COLO668 (cell line): ENCODE measurements around the gene STXBP6.
"Not testable (repeated sequence)": the region's sequence is repeated elsewhere in the genome, so short reads cannot be mapped to it uniquely, and the experiment has no call there.

Experiments
- DNase-seq: peaks from one replicate; lab custom pipeline; 2025; ENCODE audit not compliant: unreplicated experiment; lab: John Stamatoyannopoulos, UW

Gene STXBP6

GRCh38 chr14:24990050-24990449 lies 59.9 kb downstream of the STXBP6 start:
- DNase-seq = no peak

- no peak for DNase-seq
These were observed 61.2 kb downstream of the STXBP6 start for GRCh38 chr14:24988760-24989159.

GRCh38 chr14:24986206-24986893 lies 63.6 kb downstream of the STXBP6 start:
- DNase-seq = no peak

DNA sequence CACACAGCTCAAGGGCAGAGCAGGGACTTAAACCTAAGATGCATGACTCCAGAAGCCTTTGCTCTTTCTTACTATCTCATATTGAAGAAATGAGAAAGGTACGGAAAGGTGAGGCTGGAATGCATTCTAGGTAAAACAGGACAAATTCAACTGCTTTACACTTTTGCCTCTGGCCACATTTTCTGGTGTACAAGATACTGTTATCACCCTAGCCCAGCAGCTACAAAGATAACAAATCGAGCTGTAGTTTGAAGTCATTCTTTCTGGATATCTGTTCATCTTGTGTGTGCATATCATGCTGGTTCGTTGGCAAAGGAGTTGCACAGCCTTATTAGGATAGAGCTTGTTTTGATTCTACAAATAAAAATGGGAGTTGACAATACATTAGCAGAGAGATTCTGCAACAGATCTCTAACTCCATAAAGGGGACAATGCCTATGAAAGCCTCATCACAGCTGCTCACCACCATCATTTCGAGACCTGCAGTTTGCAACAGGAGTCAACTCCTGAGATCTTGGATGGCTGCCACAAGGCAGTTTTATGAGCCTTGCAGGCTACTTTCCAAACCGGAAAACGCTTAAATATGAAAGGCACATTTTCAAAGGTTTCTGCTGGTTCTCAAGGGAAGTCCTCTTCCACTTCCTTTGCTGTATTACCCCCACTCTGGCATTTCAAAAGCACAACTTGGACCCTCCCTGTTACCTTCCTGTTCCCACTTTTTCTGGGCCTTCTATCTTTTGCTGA lies 64.9 kb downstream of the STXBP6 start:
- no peak for DNase-seq

DNA sequence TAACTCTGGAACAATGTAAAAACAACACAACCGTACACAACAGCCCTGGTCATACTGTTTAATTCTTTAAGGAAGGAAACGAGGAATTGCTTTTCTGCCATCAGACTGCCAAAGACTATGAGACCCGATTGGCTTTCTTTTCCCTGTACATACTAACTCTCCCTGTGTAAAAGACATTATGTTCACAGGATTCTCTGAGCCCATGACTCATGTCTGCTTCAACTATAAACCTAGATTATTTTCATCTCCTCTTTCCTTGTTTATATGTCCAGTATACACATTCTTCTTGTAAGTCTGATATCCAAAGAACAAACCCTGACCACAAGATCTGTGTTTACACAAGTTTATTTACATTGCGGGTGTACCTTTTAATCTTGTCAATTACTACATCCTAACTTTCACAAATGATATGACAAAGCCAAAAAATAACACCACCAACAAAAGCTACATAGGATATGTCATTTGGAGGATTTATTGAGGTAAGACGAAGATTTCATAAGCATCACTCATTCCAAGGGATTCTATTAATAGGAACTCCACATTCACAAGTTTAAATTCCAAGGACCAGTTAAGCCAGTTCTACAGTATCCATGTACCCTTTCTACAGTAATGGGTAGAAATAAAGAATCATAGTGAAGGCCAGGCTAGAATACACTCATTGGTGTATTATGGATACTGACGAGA lies 67.3 kb downstream of the STXBP6 start:
- no peak for DNase-seq

DNA sequence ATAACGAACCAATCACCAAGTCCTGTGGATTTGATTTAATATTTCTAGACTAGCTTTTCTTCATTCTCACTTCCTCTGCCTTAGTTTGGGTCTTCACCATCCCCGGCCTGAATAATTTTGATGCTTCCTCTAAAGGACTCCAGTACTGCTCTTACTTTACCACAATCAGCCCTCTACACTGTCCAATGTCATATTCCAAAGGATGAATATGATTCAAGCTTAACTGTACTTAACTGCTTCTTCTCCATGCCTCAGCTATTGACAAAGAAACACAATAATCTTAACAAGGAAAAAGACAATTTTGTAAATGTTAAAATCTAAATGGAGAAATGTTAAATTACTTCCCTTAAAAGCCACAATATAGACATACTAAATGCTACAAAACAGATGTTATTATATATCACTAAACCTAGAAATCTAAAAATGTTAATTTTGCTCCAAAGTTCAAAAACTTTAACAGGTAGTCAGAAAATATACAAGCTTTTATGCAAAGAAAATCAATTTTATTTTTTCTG lies 70.2 kb downstream of the STXBP6 start:
- DNase-seq = no peak

DNA sequence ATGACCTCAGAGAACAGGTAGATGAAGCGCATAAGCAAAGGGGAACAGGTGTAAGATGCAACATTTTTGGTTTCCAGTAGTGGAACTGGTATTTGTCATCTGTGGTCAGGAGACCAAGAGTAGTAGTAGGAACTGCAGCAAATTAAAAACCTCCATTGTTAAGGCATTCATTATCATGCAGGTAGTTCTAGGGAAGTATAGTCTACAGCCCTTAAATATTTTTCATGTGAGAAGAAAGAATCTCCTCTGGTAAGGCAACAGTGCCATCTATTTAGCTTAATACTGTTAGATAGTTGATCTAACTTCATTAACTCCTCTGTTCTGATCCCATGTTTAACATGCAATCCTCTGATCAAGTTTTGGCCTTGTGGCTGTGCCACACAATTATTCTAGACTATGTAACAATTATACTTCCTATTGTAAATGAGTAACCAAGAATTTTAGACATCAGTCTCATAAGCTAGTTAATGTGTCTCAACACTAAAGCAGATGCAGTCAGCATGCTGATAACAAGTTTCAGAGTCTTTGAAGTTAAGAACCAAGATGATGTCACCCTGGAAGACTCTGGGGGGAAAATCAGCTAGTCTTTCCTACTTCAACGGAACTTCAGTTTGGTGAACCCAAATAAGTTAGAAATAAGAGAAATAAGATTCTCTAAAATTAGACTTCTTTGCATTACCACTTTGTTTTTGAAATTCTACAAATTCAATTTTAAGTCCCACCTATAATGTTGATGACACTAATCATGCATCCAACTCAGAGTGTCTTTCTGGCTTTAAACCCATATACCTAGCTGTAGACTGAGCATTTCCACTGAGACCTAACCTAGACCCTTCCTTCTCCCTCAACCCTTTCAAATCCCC lies 70.9 kb downstream of the STXBP6 start:
- no peak for DNase-seq

DNA sequence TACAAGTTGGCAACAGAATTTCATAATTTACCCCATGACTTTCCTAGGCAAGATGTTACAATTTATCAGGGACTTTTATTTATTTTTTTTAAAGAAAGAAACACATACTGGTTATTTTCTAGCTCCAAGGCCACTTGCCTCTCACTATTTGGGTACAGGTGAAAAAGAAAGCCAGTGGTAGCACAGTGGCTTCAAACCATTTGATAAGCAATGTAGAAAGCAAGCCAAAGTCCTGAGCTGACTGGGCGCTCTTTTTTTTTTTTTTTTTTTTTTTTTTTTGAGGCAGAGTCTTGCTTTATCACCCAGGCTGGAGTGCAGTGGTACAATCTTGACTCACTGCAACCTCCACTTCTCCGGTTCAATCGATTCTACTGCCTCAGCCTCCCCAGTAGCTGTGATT lies 73.3 kb downstream of the STXBP6 start:
- no peak for DNase-seq

DNA sequence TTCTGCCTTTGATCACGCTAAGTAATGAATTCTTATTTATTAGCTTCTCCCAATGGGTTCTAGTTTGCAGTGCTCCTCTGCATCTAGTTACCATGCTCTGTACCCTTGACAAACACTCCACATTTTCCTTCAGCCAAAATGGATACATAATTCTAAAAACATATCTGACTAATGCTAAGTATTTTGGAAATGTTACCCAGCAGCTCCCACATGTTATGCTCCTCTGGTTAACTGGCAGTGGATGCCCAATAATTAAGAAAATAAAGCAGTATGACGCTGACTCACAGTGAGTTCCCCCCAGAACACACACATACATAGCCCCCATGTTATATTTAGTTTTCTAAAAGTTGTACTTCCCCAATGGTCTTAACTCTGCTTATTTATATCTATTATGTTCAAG lies 74.6 kb downstream of the STXBP6 start:
- no peak for DNase-seq

GRCh38 chr14:24974591-24975374 lies 75.2 kb downstream of the STXBP6 start:
- no peak for DNase-seq

- no peak for DNase-seq
These were observed 77.1 kb downstream of the STXBP6 start for GRCh38 chr14:24972844-24973243.

- DNase-seq = no peak
These were observed 78.7 kb downstream of the STXBP6 start for GRCh38 chr14:24971255-24971654.

- DNase-seq = no peak
These were observed 83.4 kb downstream of the STXBP6 start for GRCh38 chr14:24966579-24966964.

- DNase-seq = no peak
These were observed 83.9 kb downstream of the STXBP6 start for GRCh38 chr14:24965934-24966578.

DNA sequence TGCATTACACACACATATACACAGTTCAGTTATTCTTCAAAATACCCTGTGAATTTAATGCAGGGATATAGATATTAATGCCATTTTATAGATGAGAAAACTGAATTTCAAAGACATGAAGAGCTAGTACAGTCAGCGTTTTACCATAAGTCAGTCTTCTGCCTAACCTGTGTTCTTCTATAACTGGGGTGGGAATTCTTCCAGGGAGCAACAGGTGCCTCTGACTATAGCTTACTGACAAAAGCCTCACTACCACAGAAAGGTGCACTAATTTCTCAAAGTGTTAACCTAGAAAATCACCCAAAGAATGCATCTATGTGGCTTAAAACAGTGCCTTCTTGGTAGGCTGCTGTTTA lies 84.4 kb downstream of the STXBP6 start:
- DNase-seq = no peak

DNA sequence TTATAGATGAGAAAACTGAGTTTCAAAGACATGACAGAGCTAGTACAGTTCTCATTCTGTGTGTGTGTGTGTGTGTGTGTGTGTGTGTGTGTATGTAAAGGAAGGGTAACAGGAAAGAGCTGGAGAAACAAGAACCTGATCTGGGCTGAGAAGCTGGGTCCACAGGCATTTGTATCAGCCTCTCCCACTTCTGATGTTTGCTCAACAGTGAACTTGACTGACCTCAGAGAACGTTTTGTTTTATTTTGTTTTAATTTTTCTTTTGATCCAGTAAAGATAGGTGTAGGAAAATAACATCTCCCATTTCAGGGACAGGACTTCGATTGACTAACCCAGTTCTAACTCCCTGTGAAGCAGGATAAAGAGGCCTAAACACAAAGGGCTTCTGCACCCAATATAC lies 85.4 kb downstream of the STXBP6 start:
- DNase-seq = no peak

DNA sequence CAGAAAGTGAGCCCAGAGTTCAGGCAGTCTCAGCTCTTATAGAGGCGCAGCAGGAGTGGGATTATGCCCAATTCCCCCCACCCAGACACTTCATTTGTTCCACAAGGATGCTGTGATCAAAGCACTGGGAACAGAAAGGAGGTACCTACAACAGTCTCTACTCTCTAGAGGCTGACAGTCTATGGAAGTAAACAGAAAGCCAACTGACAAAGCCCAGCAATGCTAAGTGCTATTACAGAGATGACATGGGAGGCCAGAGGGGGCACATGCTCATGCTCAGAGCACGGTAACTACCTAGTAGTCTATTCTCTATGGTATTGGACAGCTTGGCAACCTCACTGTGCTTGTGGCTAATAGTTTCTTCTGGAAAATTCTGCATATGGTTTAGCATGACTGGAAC lies 85.9 kb downstream of the STXBP6 start:
- no peak for DNase-seq

DNA sequence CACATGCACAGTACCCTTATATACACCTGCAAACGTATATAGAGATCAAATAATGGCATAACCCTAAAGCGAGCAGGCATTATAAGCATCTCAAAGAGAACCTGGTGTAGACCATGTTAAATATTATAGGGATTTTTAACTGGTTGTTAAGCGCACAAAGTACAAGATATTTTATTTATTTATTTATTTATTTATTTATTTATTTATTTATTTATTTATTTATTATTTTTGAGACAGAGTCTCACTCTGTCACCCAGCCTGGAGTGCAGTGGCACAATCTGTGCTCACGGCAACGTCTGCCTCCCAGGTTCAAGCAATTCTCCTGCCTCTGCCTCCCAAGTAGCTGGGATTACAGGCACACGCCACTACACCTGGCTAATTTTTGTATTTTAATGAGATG lies 87.8 kb downstream of the STXBP6 start:
- DNase-seq = not testable (repeated sequence)

DNA sequence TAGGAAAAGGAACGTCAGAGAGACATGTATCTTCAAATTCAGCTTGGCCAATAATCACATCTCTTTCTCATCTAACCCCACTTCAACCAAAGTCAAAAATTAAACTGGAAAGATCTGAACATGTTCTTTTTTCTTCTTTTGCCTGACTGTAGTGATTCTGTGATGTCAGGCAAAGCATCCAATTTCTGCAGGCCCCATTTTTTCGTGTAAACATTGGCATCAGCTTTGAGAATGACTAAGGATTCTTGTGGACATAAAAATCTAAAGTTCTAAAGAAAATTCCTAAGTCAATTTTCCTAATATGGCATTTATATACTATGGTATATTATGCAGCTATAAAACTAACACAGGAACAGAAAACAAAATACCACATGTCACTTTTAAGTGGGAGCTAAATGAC lies 89.1 kb downstream of the STXBP6 start:
- DNase-seq = no peak

DNA sequence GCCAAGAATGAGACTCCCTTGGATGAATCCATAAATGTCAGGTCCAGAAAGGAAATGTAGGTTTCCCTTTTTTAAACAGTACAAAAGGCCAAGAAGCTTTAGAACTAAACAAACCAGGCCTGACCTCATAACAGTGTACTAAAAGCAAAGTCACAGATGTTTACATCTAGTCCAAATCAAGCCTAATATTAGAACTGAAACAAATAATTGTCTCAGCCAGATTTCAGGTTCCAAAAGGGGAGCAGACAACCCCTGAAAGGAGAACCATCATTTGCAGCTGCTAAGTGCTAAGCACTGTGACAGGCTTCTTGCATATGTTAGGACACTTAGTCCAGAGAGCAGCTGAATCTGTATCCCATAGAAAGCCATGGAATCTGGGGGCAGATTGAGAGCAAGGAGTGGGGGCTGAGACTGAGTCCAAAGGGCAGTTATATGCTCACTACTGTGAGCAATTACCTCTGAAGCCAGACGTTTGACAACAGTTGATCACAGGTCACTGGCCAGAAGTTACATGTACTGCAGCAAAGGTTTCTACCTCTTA lies 90.1 kb downstream of the STXBP6 start:
- DNase-seq = no peak
